ENCODE data around the gene KCNK16. TPM values are rescaled to one million over a fixed set of nuclear protein-coding genes. Genes with fewer than 3 reads are reported as not detected.

The KCNK16 gene
- total and polyA plus RNA-seq, 2 donors (not counting 1 experiment from before 2014, with no cell fraction given), result not detected

DNA sequence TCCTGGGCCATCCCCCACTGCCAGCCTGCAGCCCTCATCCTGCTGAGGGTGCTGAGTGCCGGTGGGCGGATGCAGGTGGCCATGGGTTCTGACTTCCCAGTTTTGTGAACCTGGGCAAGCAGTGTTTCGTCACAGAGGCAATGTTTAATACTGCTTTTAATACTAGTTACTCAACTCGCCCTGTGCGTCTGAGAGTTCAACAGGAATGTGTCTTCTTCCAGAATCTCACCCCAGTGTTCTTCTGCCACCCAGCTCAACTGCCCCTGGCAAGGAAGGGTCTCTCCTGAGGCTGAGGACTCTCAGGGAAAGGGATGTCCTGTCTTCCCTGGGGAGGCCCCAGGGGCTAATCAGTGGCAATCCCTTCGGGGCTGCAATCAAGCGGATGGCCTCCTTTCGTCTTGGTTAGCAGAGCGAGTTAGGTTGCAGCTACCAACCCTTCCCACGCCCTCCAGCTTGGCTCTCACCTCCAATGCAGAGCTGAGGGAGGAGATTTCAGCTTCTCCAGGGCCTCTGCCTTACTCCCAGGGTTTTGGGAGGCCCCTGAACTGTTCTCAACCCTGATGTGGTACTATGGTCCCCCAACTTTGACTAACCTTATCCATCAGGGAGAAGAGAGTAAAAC lies 2.0 kb downstream of the KCNK16 start:
- no peak overlapping the region for H3K27ac Mint-ChIP-seq

More for the DNA sequence above, 2.0 kb downstream of the KCNK16 start:
- ATAC-seq (ENCODE audit: low read depth) (no peak), DNase-seq (no peak)
- Histone ChIP-seq H3K36me3 (replicated peaks in 1 of 2; ENCODE audit: control extremely low read depth in 1 of 2, control insufficient read depth in 1 of 2, extremely low read depth in 1 of 2, insufficient read depth in 2 of 2, low read length in 1 of 2) (no peaks in the 10 kb centered on the region), H2AFZ (ENCODE audit: insufficient read depth, low read depth, low read length, poor library complexity, severe bottlenecking) (no peak overlapping the region), H4K20me1 (ENCODE audit: control insufficient read depth, insufficient read depth, low read length, poor library complexity, severe bottlenecking) (no peaks in the 10 kb centered on the region), H3K4me1 (ENCODE audit: control insufficient read depth in 2 of 2, insufficient read depth in 2 of 2, low read length in 2 of 2) (peaks cover 0 to 13% of the 10 kb centered on the region in 2 donors), H3K27me3 (replicated peaks in 1 of 4; ENCODE audit: control extremely low read depth in 1 of 4, control insufficient read depth in 3 of 4, insufficient read depth in 4 of 4, low read length in 3 of 4) (peaks cover 0 to 8% (median 0%) of the 10 kb centered on the region in 4 experiments), H3K79me2 (ENCODE audit: control insufficient read depth, insufficient read depth, low read length) (no peaks in the 10 kb centered on the region), H3K9ac (ENCODE audit: low read length) (no peak overlapping the region), H3K4me3 (ENCODE audit: control extremely low read depth in 1 of 5, extremely low read depth in 1 of 5, insufficient read depth in 1 of 5, low read depth in 2 of 5, low read length in 4 of 5) (no peak overlapping the region), H3K4me2 (replicated peaks; ENCODE audit: low read depth, low read length, poor library complexity, severe bottlenecking) (no peak overlapping the region), H3K27ac (ENCODE audit: low read length in 2 of 2) (no peak overlapping the region), H3K9me3 (ENCODE audit: control extremely low read depth in 1 of 3, control insufficient read depth in 2 of 3, insufficient read depth in 1 of 3, low read length in 2 of 3) (peaks cover 0 to 4% (median 0%) of the 10 kb centered on the region in 3 donors)
- H3K9me3 Mint-ChIP-seq (ENCODE audit: insufficient read depth), result no peaks in the 10 kb centered on the region
- peaks cover 8% of the 10 kb centered on the region for H3K4me1 Mint-ChIP-seq
- 14% methylated on average over 5 of the region's 10 CpGs for WGBS (ENCODE audit: insufficient coverage)
- POLR2A ChIA-PET, result no interaction called here
- CTCF ChIA-PET, result no interaction called here
- peaks cover 35% of the 10 kb centered on the region for H3K27me3 Mint-ChIP-seq
- no peak overlapping the region for H3K4me3 Mint-ChIP-seq
- no peak for TF ChIP-seq EZH2 (IDR thresholded peaks at IDR 0.05; ENCODE audit: borderline replicate concordance, insufficient read depth, low read depth, low read length, poor library complexity, severe bottlenecking)
- TF ChIP-seq CTCF (IDR thresholded peaks at IDR 0.05), result no peak
- intact Hi-C loops (cut with micrococcal nuclease), result no loop called here

Measured in B cell (primary cell).